Measurements from ENCODE around the gene SIAH3. TPM values are rescaled to one million over a fixed set of nuclear protein-coding genes. Genes with fewer than 3 reads are reported as not detected.

Gene SIAH3
- total and polyA plus RNA-seq, 2 experiments from 2014 or later: 0.13 to 0.17 TPM

DNA sequence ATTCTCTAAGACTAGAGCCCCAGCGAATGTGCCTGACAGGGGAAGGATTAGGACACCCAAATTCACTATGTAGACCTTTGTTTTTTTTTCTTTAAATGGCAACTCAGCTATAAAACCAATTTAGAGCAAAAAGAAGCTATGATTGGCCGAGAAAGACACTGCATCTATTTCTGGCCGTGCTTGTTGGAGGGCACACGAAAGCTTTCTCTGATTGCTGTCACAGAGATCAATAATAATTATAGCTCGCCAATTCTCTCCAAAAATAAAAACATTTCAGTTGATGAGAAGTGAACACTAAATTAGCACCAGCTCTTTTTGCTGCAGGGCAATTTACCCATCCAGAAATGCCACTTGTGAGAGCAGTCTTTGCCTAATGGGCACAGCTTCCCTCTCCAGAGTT, 118.2 kb downstream of the SIAH3 start:
- no peak for TF ChIP-seq ZNF331 (CRISPR knock-in tag; IDR thresholded peaks at IDR 0.05; ENCODE audit: low read depth)
- TF ChIP-seq, protein P1, sequence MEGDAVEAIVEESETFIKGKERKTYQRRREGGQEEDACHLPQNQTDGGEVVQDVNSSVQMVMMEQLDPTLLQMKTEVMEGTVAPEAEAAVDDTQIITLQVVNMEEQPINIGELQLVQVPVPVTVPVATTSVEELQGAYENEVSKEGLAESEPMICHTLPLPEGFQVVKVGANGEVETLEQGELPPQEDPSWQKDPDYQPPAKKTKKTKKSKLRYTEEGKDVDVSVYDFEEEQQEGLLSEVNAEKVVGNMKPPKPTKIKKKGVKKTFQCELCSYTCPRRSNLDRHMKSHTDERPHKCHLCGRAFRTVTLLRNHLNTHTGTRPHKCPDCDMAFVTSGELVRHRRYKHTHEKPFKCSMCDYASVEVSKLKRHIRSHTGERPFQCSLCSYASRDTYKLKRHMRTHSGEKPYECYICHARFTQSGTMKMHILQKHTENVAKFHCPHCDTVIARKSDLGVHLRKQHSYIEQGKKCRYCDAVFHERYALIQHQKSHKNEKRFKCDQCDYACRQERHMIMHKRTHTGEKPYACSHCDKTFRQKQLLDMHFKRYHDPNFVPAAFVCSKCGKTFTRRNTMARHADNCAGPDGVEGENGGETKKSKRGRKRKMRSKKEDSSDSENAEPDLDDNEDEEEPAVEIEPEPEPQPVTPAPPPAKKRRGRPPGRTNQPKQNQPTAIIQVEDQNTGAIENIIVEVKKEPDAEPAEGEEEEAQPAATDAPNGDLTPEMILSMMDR (conservative IDR thresholded peaks at IDR 0.05; ENCODE audit: low read depth in 2 of 2): no peak
- TF ChIP-seq ZNF114 (CRISPR knock-in tag; IDR thresholded peaks at IDR 0.05): no peak
- no peak for TF ChIP-seq ZNF462 (CRISPR knock-in tag; IDR thresholded peaks at IDR 0.05)
- no peak for TF ChIP-seq STAT1 (IDR thresholded peaks at IDR 0.05; ENCODE audit: unreplicated experiment)
- no peak for TF ChIP-seq POLR2AphosphoS5 (IDR thresholded peaks at IDR 0.05; ENCODE audit: low read depth)
- H3K4me2 ChIP-seq: no peak overlapping the region

More for the DNA sequence above, 118.2 kb downstream of the SIAH3 start:
- H3K36me3 Mint-ChIP-seq (ENCODE audit: low read depth): no peaks in the 10 kb centered on the region
- no peak for ATAC-seq
- Histone ChIP-seq H4K20me1 (replicated peaks; ENCODE audit: insufficient read depth) (no peaks in the 10 kb centered on the region), H3K4me1 (ENCODE audit: insufficient read depth) (no peaks in the 10 kb centered on the region), H2AFZ (no peak overlapping the region), H3K4me3 (no peak overlapping the region), H3K36me3 (ENCODE audit: insufficient read depth) (no peaks in the 10 kb centered on the region), H3K27ac (ENCODE audit: low read depth) (no peak overlapping the region), H3K9me2 (ENCODE audit: insufficient read depth) (0 out of 2 replicates have a peak, but pooled peaks cover 5% of the 10 kb centered on the region), H3K27me3 (ENCODE audit: insufficient read depth) (no peaks in the 10 kb centered on the region), H3K79me2 (replicated peaks; ENCODE audit: insufficient read depth) (no peaks in the 10 kb centered on the region), H3F3A (replicated peaks; ENCODE audit: low read depth) (no peaks in the 10 kb centered on the region)
- no peaks in the 10 kb centered on the region for H3K9me3 Mint-ChIP-seq
- H3K4me3 Mint-ChIP-seq: no peak overlapping the region
- peaks cover 10% of the 10 kb centered on the region for H3K27me3 Mint-ChIP-seq (ENCODE audit: insufficient read depth, low read depth, poor library complexity)
- no peak overlapping the region for H3K27ac Mint-ChIP-seq
- no peaks in the 10 kb centered on the region for H3K4me1 Mint-ChIP-seq
- DNase-seq (ENCODE audit: low spot score): no peak

Data from GM23338 (cell line).